Panc1 (cell line): ENCODE measurements around the gene GRIP2. TPM values are rescaled to one million over a fixed set of nuclear protein-coding genes. Genes with fewer than 3 reads are reported as not detected.

Experiments used
- ATAC-seq: fragments of 200-7000 bp; cut with Tn5 transposase; 2 replicates; pipeline ENCODE4 v1.9.1; 2020; ENCODE audit warnings: mild to moderate bottlenecking, moderate library complexity
- BruUV-seq: library from RNA; stranded (reverse); fragments of 400-500 nt; replicated peaks from 2 replicates; lab custom pipeline; 2021; lab: Mats Ljungman, UMichigan
- CTCF ChIA-PET: fragments of 300-600 bp; sonication (Branson Sonifier 250); formaldehyde crosslinking; loops from one replicate; lab custom pipeline; 2022; ENCODE audit warnings: antibody characterized with exemption; lab: Charles Lee
- POLR2A ChIA-PET: fragments of 300-600 bp; sonication (Branson Sonifier 250); formaldehyde crosslinking; loops from one replicate; lab custom pipeline; 2022; ENCODE audit warnings: antibody characterized with exemption; lab: Charles Lee
- DNase-seq: peaks from one replicate; pipeline ENCODE4 v3.0.0-alpha.2; 2010; ENCODE audit warnings: low read depth, low spot score
- H3K27ac ChIP-seq: 2 replicates; pipeline ENCODE4 v1.5.1; 2011; ENCODE audit warnings: mild to moderate bottlenecking, low read length, inconsistent platforms
- H3K27me3 ChIP-seq: fragments of 200-500 bp; sonication (Bioruptor generic); 2 replicates; pipeline ENCODE4 v1.6.0; 2014; ENCODE audit warnings: low read length, inconsistent platforms; ENCODE audit not compliant: control insufficient read depth, insufficient read depth
- H3K36me3 ChIP-seq: fragments of 200-500 bp; sonication (Bioruptor generic); 2 replicates; pipeline ENCODE4 v1.5.1; 2014; ENCODE audit warnings: inconsistent platforms, mild to moderate bottlenecking, low read length, moderate library complexity; ENCODE audit not compliant: control insufficient read depth, insufficient read depth
- H3K4me1 ChIP-seq: 2 replicates; pipeline ENCODE4 v1.5.1; 2011; ENCODE audit warnings: inconsistent platforms, mild to moderate bottlenecking, low read length, moderate library complexity; ENCODE audit not compliant: control insufficient read depth, insufficient read depth
- H3K4me3 ChIP-seq, 2 experiments: 2 replicates each; pipeline ENCODE4 v1.5.1; 2011 to 2012; ENCODE audit warnings: low read depth in 2 of 2, low read length in 2 of 2, mild to moderate bottlenecking in 2 of 2, inconsistent platforms in 1 of 2, moderate library complexity in 1 of 2
- H3K9me3 ChIP-seq: fragments of 200-500 bp; sonication (Bioruptor generic); 2 replicates; pipeline ENCODE4 v1.5.1; 2014; ENCODE audit warnings: low read depth, mild to moderate bottlenecking, inconsistent platforms, low read length, moderate library complexity; ENCODE audit not compliant: control insufficient read depth, insufficient read depth
- POLR2AphosphoS5 ChIP-seq: IDR thresholded peaks from 2 replicates; pipeline ENCODE4 v1.6.1; 2012; ENCODE audit warnings: mild to moderate bottlenecking, low read depth, low read length, moderate library complexity
- SIN3A ChIP-seq: IDR thresholded peaks from 2 replicates; pipeline ENCODE4 v1.6.1; 2012; ENCODE audit warnings: low read depth, mild to moderate bottlenecking, low read length, moderate library complexity, borderline replicate concordance; ENCODE audit not compliant: insufficient read depth
- TCF7L2 ChIP-seq: IDR thresholded peaks from 2 replicates; pipeline ENCODE4 v1.6.1; 2011; ENCODE audit warnings: mild to moderate bottlenecking, low read depth, low read length, inconsistent platforms
- in situ Hi-C: cut with HindIII; loops from 2 replicates; pipeline ENCODE4 v1.10.0; 2016; ENCODE audit warnings: low sequenced_read_pairs, low pct_unique_long_range_greater_than_20kb
- intact Hi-C: fragments of 100-400 bp; cut with micrococcal nuclease; formaldehyde crosslinking; loops from one replicate; pipeline ENCODE4 v1.10.0; 2022; ENCODE audit not compliant: unreplicated experiment
- total RNA-seq: library from RNA; stranded (reverse); gene quantifications from one replicate; pipeline ENCODE4 v1.2.1, GENCODE V29; 2021; ENCODE audit not compliant: unreplicated experiment
- TF ChIP-seq, protein P1 (sequence below), 2 experiments: IDR thresholded peaks; 2 replicates each; pipeline ENCODE4 v1.6.1; 2011 to 2012; ENCODE audit warnings: low read depth in 2 of 2, control low read depth in 1 of 2, low read length in 1 of 2, mild to moderate bottlenecking in 1 of 2, moderate library complexity in 1 of 2; ENCODE audit not compliant: insufficient read depth in 1 of 2
- TF ChIP-seq, protein P2 (sequence below): fragments of 450-650 bp; IDR thresholded peaks from 2 replicates; pipeline ENCODE4 v1.5.1; 2017; ENCODE audit warnings: mild to moderate bottlenecking

The GRIP2 gene
- total RNA-seq, 1 experiment from 2014 or later = 6.5 TPM

DNA sequence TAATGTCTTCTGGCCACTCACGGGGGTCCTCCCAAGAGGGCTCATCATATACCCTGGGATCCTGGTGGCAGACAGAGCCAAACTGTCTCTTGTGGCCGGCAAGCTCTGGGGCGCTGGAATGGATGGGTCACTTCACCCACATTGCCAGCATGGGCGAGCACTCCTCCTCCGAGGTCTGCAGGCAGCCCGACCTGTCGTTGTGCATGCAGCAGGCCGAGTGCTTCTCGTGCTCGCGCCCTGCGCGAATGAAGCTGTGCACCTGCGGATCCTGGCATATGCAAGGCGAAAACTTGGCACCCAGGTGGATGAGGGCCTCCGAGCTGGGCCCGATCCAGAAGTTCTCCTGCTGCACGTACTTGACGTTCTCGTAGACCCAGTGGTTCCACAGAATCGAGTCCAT is 33.6 kb upstream of the GRIP2 start:
- ChIA-PET POLR2A (no interaction called here), CTCF (interaction anchor here (0.6 kb wide), 1 partner anchor 39 kb away, joined by 4 read pairs; no protein-coding TSS in a partner anchor)
- H3K27me3 ChIP-seq = no peaks in the 10 kb centered on the region
- BruUV-seq = no TSS peak
- ATAC-seq (no peak), DNase-seq (no peak)
- no peak overlapping the region for H3K4me3 ChIP-seq
- no peaks in the 10 kb centered on the region for H3K9me3 ChIP-seq
- H3K27ac ChIP-seq = no peak overlapping the region
- in situ Hi-C loops (no loop called here), intact Hi-C loops (no loop called here)
- no peaks in the 10 kb centered on the region for H3K36me3 ChIP-seq
- TF ChIP-seq POLR2AphosphoS5 = no peak
- TF ChIP-seq, protein P1, sequence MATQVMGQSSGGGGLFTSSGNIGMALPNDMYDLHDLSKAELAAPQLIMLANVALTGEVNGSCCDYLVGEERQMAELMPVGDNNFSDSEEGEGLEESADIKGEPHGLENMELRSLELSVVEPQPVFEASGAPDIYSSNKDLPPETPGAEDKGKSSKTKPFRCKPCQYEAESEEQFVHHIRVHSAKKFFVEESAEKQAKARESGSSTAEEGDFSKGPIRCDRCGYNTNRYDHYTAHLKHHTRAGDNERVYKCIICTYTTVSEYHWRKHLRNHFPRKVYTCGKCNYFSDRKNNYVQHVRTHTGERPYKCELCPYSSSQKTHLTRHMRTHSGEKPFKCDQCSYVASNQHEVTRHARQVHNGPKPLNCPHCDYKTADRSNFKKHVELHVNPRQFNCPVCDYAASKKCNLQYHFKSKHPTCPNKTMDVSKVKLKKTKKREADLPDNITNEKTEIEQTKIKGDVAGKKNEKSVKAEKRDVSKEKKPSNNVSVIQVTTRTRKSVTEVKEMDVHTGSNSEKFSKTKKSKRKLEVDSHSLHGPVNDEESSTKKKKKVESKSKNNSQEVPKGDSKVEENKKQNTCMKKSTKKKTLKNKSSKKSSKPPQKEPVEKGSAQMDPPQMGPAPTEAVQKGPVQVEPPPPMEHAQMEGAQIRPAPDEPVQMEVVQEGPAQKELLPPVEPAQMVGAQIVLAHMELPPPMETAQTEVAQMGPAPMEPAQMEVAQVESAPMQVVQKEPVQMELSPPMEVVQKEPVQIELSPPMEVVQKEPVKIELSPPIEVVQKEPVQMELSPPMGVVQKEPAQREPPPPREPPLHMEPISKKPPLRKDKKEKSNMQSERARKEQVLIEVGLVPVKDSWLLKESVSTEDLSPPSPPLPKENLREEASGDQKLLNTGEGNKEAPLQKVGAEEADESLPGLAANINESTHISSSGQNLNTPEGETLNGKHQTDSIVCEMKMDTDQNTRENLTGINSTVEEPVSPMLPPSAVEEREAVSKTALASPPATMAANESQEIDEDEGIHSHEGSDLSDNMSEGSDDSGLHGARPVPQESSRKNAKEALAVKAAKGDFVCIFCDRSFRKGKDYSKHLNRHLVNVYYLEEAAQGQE (IDR thresholded peaks at IDR 0.05; ENCODE audit: insufficient read depth in 1 of 2, low read depth in 2 of 2, low read length in 1 of 2) = no peak
- TF ChIP-seq, protein P2, sequence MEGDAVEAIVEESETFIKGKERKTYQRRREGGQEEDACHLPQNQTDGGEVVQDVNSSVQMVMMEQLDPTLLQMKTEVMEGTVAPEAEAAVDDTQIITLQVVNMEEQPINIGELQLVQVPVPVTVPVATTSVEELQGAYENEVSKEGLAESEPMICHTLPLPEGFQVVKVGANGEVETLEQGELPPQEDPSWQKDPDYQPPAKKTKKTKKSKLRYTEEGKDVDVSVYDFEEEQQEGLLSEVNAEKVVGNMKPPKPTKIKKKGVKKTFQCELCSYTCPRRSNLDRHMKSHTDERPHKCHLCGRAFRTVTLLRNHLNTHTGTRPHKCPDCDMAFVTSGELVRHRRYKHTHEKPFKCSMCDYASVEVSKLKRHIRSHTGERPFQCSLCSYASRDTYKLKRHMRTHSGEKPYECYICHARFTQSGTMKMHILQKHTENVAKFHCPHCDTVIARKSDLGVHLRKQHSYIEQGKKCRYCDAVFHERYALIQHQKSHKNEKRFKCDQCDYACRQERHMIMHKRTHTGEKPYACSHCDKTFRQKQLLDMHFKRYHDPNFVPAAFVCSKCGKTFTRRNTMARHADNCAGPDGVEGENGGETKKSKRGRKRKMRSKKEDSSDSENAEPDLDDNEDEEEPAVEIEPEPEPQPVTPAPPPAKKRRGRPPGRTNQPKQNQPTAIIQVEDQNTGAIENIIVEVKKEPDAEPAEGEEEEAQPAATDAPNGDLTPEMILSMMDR = no peak
- no peak for TF ChIP-seq SIN3A
- no peak for TF ChIP-seq TCF7L2
- no peaks in the 10 kb centered on the region for H3K4me1 ChIP-seq

DNA sequence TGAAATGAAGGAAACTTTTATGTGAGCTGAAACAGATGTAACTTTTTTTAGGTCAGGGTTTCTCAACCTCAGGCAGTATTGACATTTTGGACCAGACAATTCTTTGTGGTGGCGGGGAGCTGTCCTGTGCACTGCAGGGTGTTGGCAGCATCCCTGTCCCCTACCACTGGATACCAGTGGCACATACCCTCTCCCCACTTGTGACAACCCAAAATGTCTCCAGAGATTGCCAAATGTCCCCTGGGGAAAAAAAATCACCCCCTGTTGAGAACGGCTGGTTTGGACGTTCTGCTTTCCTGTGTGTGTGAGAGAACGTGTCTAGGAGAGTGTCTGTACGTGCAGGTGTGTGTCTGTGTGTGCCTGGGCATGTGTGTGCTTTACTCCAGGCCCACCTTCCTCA is 30.7 kb upstream of the GRIP2 start:
- intact Hi-C loops = no loop called here
- ATAC-seq (no peak), DNase-seq (no peak)
- POLR2A ChIA-PET = no interaction called here
- in situ Hi-C loops = no loop called here
- Histone ChIP-seq H3K4me3 (no peak overlapping the region), H3K36me3 (no peaks in the 10 kb centered on the region), H3K27ac (no peak overlapping the region), H3K4me1 (peaks cover 5% of the 10 kb centered on the region), H3K9me3 (no peaks in the 10 kb centered on the region), H3K27me3 (no peaks in the 10 kb centered on the region)
- TF ChIP-seq, protein P1 (IDR thresholded peaks at IDR 0.05; ENCODE audit: insufficient read depth in 1 of 2, low read depth in 2 of 2, low read length in 1 of 2) = no peak
- TF ChIP-seq POLR2AphosphoS5 (no peak), SIN3A (no peak), TCF7L2 (no peak)
- TF ChIP-seq, protein P2 = no peak
- BruUV-seq = no TSS peak
- CTCF ChIA-PET = no interaction called here
